ENCODE measurements around the gene PDHX. TPM values are rescaled to one million over a fixed set of nuclear protein-coding genes. Genes with fewer than 3 reads are reported as not detected.

PDHX gene
- 10.5 and 10.7 TPM in 2 replicates for total RNA-seq

DNA sequence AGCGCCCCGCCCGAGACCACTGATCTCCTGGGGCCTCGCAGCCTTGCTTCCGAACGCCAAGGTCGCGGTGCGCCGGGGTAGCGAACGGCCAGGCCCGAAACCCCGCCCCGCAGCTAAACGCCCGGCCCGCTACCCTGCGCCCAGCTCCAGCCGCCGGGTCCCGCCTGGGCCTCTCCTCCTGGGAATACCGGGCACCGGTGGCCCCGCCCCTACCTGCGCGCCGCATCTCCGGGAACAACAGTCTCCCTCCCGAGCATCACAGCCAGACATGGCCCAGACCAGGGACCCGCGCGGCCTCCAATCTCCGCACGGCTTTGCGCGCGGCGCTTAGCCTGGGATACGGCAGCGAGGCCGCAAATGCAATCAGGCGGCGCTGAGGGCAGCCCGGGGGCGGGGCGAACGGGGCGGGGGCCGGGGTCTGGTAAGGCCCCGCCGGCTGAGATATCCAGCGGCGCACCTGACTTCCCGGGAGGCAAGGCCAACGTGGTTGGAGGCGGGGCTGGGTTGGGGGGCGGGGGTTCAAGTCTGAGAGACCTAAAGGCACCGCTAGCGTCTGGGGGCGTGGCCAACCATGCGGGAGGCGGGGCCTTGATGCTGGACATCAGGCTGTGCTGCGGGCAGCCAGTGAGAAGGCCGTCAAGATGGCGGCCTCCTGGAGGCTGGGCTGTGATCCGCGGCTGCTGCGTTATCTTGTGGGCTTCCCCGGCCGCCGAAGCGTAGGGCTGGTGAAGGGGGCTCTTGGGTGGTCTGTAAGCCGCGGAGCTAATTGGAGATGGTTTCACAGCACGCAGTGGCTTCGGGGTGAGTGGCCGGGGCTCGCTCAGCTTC lies at the start of gene PDHX, which contains the start of gene APIP:
Gene PDHX, plus strand, starts transcription at position 604 of the 828 bp plus-strand sequence. Its CDS starts 38 bp downstream, at position 642.
Gene APIP, minus strand, starts transcription at position 365 of the 828 bp plus-strand sequence. Its CDS starts 95 bp downstream, at position 270.

Other genes starting within 250 kb of the PDHX start
- gene APIP, start 239 bp upstream of the PDHX start, total RNA-seq, result 15.4 and 15.5 TPM in 2 replicates
- gene CD44, start 222.6 kb downstream of the PDHX start, total RNA-seq, result 226 and 227 TPM in 2 replicates